Endothelial cell of umbilical vein (primary cell): ENCODE data around the gene POLA1. TPM values are rescaled to one million over a fixed set of nuclear protein-coding genes. Genes with fewer than 3 reads are reported as not detected.
"Not testable (repeated sequence)": the region's sequence is repeated elsewhere in the genome, so short reads cannot be mapped to it uniquely, and the experiment has no call there.

Source experiments
- BruUV-seq: library from RNA; stranded (reverse); fragments of 400-500 nt; replicated peaks from 2 replicates; lab custom pipeline; 2021; lab: Mats Ljungman, UMichigan
- CTCF ChIA-PET: fragments of 300-600, 350-600 bp; sonication (Branson Sonifier 250); formaldehyde crosslinking; loops from one replicate; lab custom pipeline; 2021; ENCODE audit warnings: antibody characterized with exemption, inconsistent platforms; lab: Charles Lee
- POLR2A ChIA-PET: fragments of 300-600, 350-600 bp; sonication (Branson Sonifier 250); formaldehyde crosslinking; loops from one replicate; lab custom pipeline; 2021; ENCODE audit warnings: antibody characterized with exemption, inconsistent platforms; lab: Charles Lee
- DNase-seq: peaks from one replicate; pipeline ENCODE4 v3.0.0-alpha.2; 2011; ENCODE audit warnings: low read depth, low spot score
- FAIRE-seq: peaks from 2 replicates; lab custom pipeline; 2011; peaks lifted over from hg19 to GRCh38; lab: Jason Lieb, UNC
- H2AFZ ChIP-seq: 2 replicates; pipeline ENCODE4 v1.6.0; 2012; ENCODE audit warnings: low read depth, low read length, control low read depth, inconsistent platforms
- H3K27ac ChIP-seq: 2 replicates; pipeline ENCODE4 v1.5.1; 2011; ENCODE audit warnings: low read depth, mild to moderate bottlenecking, control low read depth, low read length, moderate library complexity; ENCODE audit not compliant: insufficient read depth
- H3K27me3 ChIP-seq, 2 experiments: 2 replicates each; pipeline versions ENCODE4 v1.6.0 to v1.6.1; 2011; ENCODE audit warnings: low read length in 2 of 2, mixed read lengths in 1 of 2; ENCODE audit not compliant: control insufficient read depth in 2 of 2, insufficient read depth in 2 of 2
- H3K36me3 ChIP-seq, 2 experiments: 2 replicates in 1 of 2; 3 replicates in 1 of 2; pipeline ENCODE4 v1.5.1; 2011; ENCODE audit warnings: low read length in 2 of 2, mild to moderate bottlenecking in 1 of 2, moderate library complexity in 1 of 2; ENCODE audit not compliant: control insufficient read depth in 2 of 2, insufficient read depth in 2 of 2; ENCODE audit errors: extremely low read depth in 1 of 2
- H3K4me1 ChIP-seq: 3 replicates; pipeline ENCODE4 v1.5.1; 2011; ENCODE audit warnings: mild to moderate bottlenecking, low read length; ENCODE audit not compliant: control insufficient read depth, insufficient read depth; ENCODE audit errors: extremely low read depth
- H3K4me2 ChIP-seq: 2 replicates; pipeline ENCODE4 v1.6.1; 2011; ENCODE audit warnings: low read length, control low read depth, mixed read lengths; ENCODE audit not compliant: insufficient read depth
- H3K4me3 ChIP-seq, 3 experiments: fragments of 200-600 bp in 1 of 3; sonication (generic), shearing (Covaris generic) in 1 of 3; replicated peaks in 1 of 3; 2 replicates each; pipeline ENCODE4 v1.5.1; 2011 to 2016; ENCODE audit warnings: control low read depth in 3 of 3, low read length in 3 of 3, mild to moderate bottlenecking in 2 of 3, inconsistent platforms in 1 of 3, low read depth in 1 of 3, moderate library complexity in 1 of 3; ENCODE audit not compliant: insufficient read depth in 1 of 3
- H3K79me2 ChIP-seq: 2 replicates; pipeline ENCODE4 v1.6.0; 2012; ENCODE audit warnings: low read length, inconsistent platforms; ENCODE audit not compliant: control insufficient read depth, insufficient read depth
- H3K9ac ChIP-seq: replicated peaks from 2 replicates; pipeline ENCODE3; 2011; ENCODE audit warnings: low read length, control low read depth; ENCODE audit not compliant: insufficient read depth; ENCODE audit errors: extremely low read depth
- H3K9me1 ChIP-seq: replicated peaks from 3 replicates; pipeline ENCODE4 v1.6.0; 2011; ENCODE audit warnings: mild to moderate bottlenecking, low read length; ENCODE audit not compliant: control insufficient read depth, insufficient read depth; ENCODE audit errors: extremely low read depth
- H3K9me3 ChIP-seq: replicated peaks from 2 replicates; pipeline ENCODE4 v1.5.1; 2012; ENCODE audit warnings: low read length, inconsistent platforms; ENCODE audit not compliant: control insufficient read depth, insufficient read depth
- H4K20me1 ChIP-seq: replicated peaks from 2 replicates; pipeline ENCODE3; 2011; ENCODE audit warnings: mild to moderate bottlenecking, low read length; ENCODE audit not compliant: control insufficient read depth, insufficient read depth; ENCODE audit errors: extremely low read depth
- FOS ChIP-seq: IDR thresholded peaks from 2 replicates; pipeline ENCODE4 v1.6.1; 2011; ENCODE audit warnings: mild to moderate bottlenecking, low read length, moderate library complexity, borderline replicate concordance; ENCODE audit not compliant: insufficient read depth
- GATA2 ChIP-seq: IDR thresholded peaks from 2 replicates; pipeline ENCODE4 v1.7.0; 2011; ENCODE audit warnings: low read depth, mild to moderate bottlenecking, moderate library complexity, mixed read lengths, low read length; ENCODE audit not compliant: insufficient read length, insufficient read depth
- MAX ChIP-seq: IDR thresholded peaks from 2 replicates; pipeline ENCODE4 v1.6.1; 2011; ENCODE audit not compliant: insufficient read depth, insufficient read length
- MYC ChIP-seq: IDR thresholded peaks from one replicate; pipeline ENCODE4 v1.6.1; 2011; ENCODE audit warnings: mild to moderate bottlenecking, low read depth, low read length
- POLR2A ChIP-seq: IDR thresholded peaks from 2 replicates; pipeline ENCODE4 v1.6.1; 2012; ENCODE audit warnings: low read depth, mild to moderate bottlenecking, control low read depth, low read length
- POLR2AphosphoS5 ChIP-seq: IDR thresholded peaks from 2 replicates; pipeline ENCODE4 v1.6.1; 2012; ENCODE audit warnings: low read depth, mild to moderate bottlenecking, control low read depth, low read length, moderate library complexity; ENCODE audit not compliant: insufficient read depth
- dilution Hi-C: fragments of 300-500 bp; cut with MboI; formaldehyde crosslinking; loops from one replicate; pipeline ENCODE4 v1.15.0; 2019; ENCODE audit warnings: low sequenced_read_pairs; ENCODE audit not compliant: extremely low pct_ligation_motif_present
- intact Hi-C: fragments of 100-400 bp; cut with micrococcal nuclease; formaldehyde crosslinking; loops from one replicate; pipeline ENCODE4 v1.10.0; 2022
- polyA plus RNA-seq, 4 experiments: library from polyadenylated mRNA; depleted of rRNA in 3 of 4; stranded (reverse) in 3 of 4; unstranded in 1 of 4; fragments of >200 nt; gene quantifications; 2 replicates each; pipeline versions ENCODE4 v1.2.1 to v1.2.3, GENCODE V29; 2011 to 2012; ENCODE audit warnings: missing spikeins in 1 of 4
- total RNA-seq: library from RNA; stranded (reverse); gene quantifications from 2 replicates; pipeline ENCODE4 v1.2.3, GENCODE V29; 2021
- TF ChIP-seq, protein P1 (sequence below), 2 donors: IDR thresholded peaks; 1 replicate in 1 of 2; 2 replicates in 1 of 2; pipeline ENCODE4 v1.5.1; 2011; ENCODE audit warnings: low read length in 2 of 2, mild to moderate bottlenecking in 2 of 2, moderate library complexity in 2 of 2, control low read depth in 1 of 2, inconsistent platforms in 1 of 2, low read depth in 1 of 2; ENCODE audit not compliant: insufficient read depth in 1 of 2; ENCODE audit errors: extremely low read depth in 1 of 2

Gene POLA1
- total and polyA plus RNA-seq, 2 donors (not counting 3 experiments of a cell fraction or from before 2014, with no cell fraction given) = 1.8 to 18.6 TPM

GRCh38 chrX:24651783-24652182, 41.9 kb upstream of the POLA1 start:
- no TSS peak for BruUV-seq
- CTCF ChIA-PET = interaction anchor here (0.8 kb wide), 1 partner anchor 25 kb away, joined by 3 read pairs; no protein-coding TSS in a partner anchor
- TF ChIP-seq POLR2A (no peak), MYC (no peak), POLR2AphosphoS5 (no peak), GATA2 (no peak), MAX (no peak), FOS (no peak)
- TF ChIP-seq, protein P1, sequence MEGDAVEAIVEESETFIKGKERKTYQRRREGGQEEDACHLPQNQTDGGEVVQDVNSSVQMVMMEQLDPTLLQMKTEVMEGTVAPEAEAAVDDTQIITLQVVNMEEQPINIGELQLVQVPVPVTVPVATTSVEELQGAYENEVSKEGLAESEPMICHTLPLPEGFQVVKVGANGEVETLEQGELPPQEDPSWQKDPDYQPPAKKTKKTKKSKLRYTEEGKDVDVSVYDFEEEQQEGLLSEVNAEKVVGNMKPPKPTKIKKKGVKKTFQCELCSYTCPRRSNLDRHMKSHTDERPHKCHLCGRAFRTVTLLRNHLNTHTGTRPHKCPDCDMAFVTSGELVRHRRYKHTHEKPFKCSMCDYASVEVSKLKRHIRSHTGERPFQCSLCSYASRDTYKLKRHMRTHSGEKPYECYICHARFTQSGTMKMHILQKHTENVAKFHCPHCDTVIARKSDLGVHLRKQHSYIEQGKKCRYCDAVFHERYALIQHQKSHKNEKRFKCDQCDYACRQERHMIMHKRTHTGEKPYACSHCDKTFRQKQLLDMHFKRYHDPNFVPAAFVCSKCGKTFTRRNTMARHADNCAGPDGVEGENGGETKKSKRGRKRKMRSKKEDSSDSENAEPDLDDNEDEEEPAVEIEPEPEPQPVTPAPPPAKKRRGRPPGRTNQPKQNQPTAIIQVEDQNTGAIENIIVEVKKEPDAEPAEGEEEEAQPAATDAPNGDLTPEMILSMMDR (IDR thresholded peaks at IDR 0.05; ENCODE audit: extremely low read depth in 1 of 2, insufficient read depth in 1 of 2, low read depth in 1 of 2, low read length in 2 of 2) = no peak

GRCh38 chrX:24655679-24656078, 38.0 kb upstream of the POLA1 start:
- H4K20me1 ChIP-seq, dilution Hi-C loops, H3K4me2 ChIP-seq, H3K9me1 ChIP-seq, DNase-seq, H2AFZ ChIP-seq, H3K9ac ChIP-seq, H3K9me3 ChIP-seq, H3K36me3 ChIP-seq, POLR2A ChIA-PET, H3K4me1 ChIP-seq, H3K27ac ChIP-seq, BruUV-seq, intact Hi-C loops, H3K79me2 ChIP-seq, H3K4me3 ChIP-seq, H3K27me3 ChIP-seq, FAIRE-seq: not testable (repeated sequence)
- CTCF ChIA-PET = interaction anchor here (0.6 to 0.9 kb wide), 2 partner anchors 21 to 490 kb away, joined by 3 read pairs; no protein-coding TSS in a partner anchor

More at GRCh38 chrX:24651783-24652182, 41.9 kb upstream of the POLA1 start:
- Histone ChIP-seq H2AFZ (no peak overlapping the region), H3K79me2 (no peaks in the 10 kb centered on the region), H3K36me3 (no peaks in the 10 kb centered on the region), H3K4me3 (no peak overlapping the region), H3K9ac (no peak overlapping the region), H4K20me1 (no peaks in the 10 kb centered on the region), H3K4me1 (peaks cover 5% of the 10 kb centered on the region), H3K9me1 (no peaks in the 10 kb centered on the region), H3K27me3 (no peaks in the 10 kb centered on the region), H3K27ac (no peak overlapping the region), H3K4me2 (no peak overlapping the region), H3K9me3 (no peaks in the 10 kb centered on the region)
- no peak for FAIRE-seq
- no peak for DNase-seq
- POLR2A ChIA-PET = no interaction called here
- dilution Hi-C loops = no loop called here
- intact Hi-C loops = no loop called here
